GM20000 (cell line): Measurements from ENCODE around the gene FMO3.

Source experiments
- DNase-seq: peaks from one replicate; pipeline ENCODE4 v3.0.0; 2012; ENCODE audit warnings: low spot score
- CTCF ChIP-seq: IDR thresholded peaks from 2 replicates; pipeline ENCODE4 v1.5.1; 2012; ENCODE audit warnings: mild to moderate bottlenecking, control low read depth; ENCODE audit errors: extremely low read depth, missing control alignments

The FMO3 gene

DNA sequence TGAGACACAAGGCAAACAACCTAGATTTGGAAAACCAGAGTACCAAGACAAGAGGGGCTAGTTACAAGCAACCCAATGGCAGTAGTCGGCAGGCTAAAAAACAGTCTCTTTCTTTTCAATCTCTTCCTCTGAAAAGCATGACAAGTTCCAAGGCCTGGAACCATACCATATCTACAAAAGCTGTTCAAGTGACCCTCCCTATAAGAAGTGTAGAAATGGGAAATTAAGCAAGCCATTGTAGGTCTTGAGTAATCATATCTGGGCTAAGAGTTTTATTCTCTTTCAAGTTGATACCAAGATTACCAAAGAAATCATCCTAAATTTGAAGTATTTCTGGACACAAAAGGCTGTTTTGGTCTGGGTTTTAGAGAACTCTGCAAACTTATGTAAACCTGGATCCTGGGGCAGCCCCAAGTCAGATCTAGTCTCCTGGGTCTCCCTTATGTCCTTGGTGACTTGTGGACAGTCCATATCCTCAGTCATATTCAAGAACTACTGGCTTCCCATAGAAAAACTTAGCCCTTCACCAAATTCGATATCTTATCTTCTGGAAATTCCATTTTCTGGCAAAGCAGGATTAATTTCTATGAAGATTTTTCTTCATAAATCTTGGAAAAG, 24.7 kb downstream of the FMO3 start:
- TF ChIP-seq CTCF, result no peak
- DNase-seq, result no peak

GRCh38 chr1:171116676-171117075, 26.0 kb downstream of the FMO3 start:
- no peak for TF ChIP-seq CTCF
- no peak for DNase-seq

DNA sequence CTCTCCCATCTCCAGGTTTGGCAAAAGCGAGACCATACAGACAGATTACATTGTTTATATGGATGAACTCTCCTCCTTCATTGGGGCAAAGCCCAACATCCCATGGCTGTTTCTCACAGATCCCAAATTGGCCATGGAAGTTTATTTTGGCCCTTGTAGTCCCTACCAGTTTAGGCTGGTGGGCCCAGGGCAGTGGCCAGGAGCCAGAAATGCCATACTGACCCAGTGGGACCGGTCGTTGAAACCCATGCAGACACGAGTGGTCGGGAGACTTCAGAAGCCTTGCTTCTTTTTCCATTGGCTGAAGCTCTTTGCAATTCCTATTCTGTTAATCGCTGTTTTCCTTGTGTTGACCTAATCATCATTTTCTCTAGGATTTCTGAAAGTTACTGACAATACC, 26.4 kb downstream of the FMO3 start:
- no peak for TF ChIP-seq CTCF

DNA sequence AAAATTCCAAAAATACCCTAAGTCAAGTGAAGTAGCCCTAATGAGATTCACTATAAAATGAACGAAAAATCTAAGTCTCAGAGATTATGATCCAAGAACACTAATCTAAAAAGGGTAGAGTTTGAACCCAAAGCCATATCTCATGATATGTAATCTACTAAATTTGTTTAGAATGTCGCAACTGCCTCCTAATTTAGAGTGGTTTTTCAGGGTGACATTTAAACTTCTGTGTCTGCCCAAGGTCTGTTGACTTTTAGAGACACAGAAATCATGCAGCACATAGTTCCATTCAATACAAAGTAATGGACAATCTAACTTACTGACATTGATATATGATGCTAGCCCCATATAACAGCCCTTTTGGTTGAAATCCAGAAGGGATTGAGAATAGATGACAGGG, 28.9 kb downstream of the FMO3 start:
- no peak for DNase-seq
- no peak for TF ChIP-seq CTCF

More for the DNA sequence above, 26.4 kb downstream of the FMO3 start:
- DNase-seq, result no peak

DNA sequence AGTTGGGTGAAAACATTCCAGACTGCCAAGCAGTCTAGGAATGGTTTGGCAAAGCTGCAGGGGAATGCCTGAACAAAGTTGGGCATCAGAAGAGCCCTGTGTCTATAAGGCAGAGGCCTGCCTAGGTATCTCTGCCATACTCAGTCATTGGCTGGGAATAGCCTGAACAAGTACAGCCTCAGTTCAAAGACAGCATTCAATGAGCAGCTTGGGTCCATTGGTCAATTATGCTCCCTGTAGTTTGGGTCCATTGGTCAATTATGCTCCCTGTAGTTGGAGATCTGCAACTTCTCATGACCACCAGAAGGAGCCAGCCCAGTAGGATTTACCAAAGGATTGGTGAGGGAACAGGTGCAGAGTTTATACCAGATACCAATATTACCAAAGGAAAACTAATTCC, 31.6 kb downstream of the FMO3 start:
- no peak for TF ChIP-seq CTCF

GRCh38 chr1:171122893-171123292, 32.2 kb downstream of the FMO3 start:
- DNase-seq, result no peak
- TF ChIP-seq CTCF, result no peak

More for the DNA sequence above, 31.6 kb downstream of the FMO3 start:
- DNase-seq, result no peak

DNA sequence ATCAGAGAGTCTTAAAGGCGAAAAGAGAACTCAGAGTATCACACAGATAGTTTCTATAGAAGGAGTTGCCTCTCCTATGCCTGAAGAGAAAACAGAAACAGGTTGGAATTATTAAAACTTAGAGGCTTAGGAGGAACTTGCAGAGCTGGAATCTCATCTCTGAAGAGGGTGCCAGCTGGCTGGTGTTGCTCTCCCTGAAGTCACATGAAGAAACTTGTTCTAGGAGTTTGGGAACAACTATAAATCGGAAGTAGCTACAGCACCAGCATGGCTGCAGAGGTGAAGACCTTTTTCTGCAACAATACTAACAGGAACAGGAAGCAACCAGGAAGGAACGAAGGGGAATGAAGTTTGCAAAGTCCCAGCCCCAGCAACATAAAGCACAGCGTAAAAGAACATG, 35.8 kb downstream of the FMO3 start:
- TF ChIP-seq CTCF, result no peak
- DNase-seq, result no peak
